HL-60/S4 (cell line): ENCODE results near the gene CCDC177.
"Not testable (repeated sequence)": the region's sequence is repeated elsewhere in the genome, so short reads cannot be mapped to it uniquely, and the experiment has no call there.

ENCODE experiments used
- in situ Hi-C: fragments of 300-500 bp; cut with MboI; formaldehyde crosslinking; loops from 2 replicates; pipeline ENCODE4 v1.14.3; 2022; ENCODE audit warnings: low sequenced_read_pairs

Gene CCDC177

GRCh38 chr14:69600304-69600891 is 25.7 kb upstream of the CCDC177 start:
- in situ Hi-C loops: no loop called here

GRCh38 chr14:69599431-69599830 is 24.8 kb upstream of the CCDC177 start:
- in situ Hi-C loops: not testable (repeated sequence)

GRCh38 chr14:69595336-69595735 is 20.7 kb upstream of the CCDC177 start:
- in situ Hi-C loops: no loop called here

GRCh38 chr14:69594846-69595245 is 20.2 kb upstream of the CCDC177 start:
- in situ Hi-C loops: no loop called here

GRCh38 chr14:69593018-69593677 is 18.5 kb upstream of the CCDC177 start:
- in situ Hi-C loops: no loop called here

GRCh38 chr14:69591317-69591716 is 16.6 kb upstream of the CCDC177 start:
- in situ Hi-C loops: no loop called here

DNA sequence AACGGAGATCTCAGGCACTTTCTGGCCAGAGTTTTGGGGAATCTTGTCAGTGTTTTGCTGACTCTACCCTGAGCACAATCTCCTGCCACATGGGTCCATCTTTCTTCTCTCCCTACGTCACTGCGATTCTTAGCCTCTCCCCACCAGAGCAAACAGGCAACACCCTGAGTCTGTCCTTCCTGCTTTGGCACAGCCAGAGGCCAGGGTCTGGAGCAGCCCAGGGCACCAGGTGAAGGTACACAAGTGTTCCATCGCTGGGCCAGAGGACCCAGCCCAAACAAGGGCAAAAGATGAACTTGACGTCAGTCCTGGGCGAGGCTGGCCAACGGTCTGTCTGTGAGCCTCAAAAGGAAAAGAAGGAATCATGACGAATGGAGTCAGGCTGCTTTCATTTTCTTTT is 12.7 kb upstream of the CCDC177 start:
- in situ Hi-C loops: loop anchor here (10.0 kb wide), 1 partner anchor 137 kb away; no protein-coding TSS in a partner anchor

- in situ Hi-C loops: loop anchor here (10.0 kb wide), 1 partner anchor 138 kb away; no protein-coding TSS in a partner anchor
These were observed 11.7 kb upstream of the CCDC177 start for GRCh38 chr14:69586404-69586803.

- in situ Hi-C loops: loop anchor here (10.0 kb wide), 1 partner anchor 140 kb away; no protein-coding TSS in a partner anchor
These were observed 9.7 kb upstream of the CCDC177 start for GRCh38 chr14:69584389-69584788.

- in situ Hi-C loops: loop anchor here (10.0 kb wide), 1 partner anchor 142 kb away; no protein-coding TSS in a partner anchor
These were observed 8.2 kb upstream of the CCDC177 start for GRCh38 chr14:69582829-69583228.

GRCh38 chr14:69582212-69582611 is 7.5 kb upstream of the CCDC177 start:
- in situ Hi-C loops: loop anchor here (10.0 kb wide), 1 partner anchor 143 kb away; no protein-coding TSS in a partner anchor

DNA sequence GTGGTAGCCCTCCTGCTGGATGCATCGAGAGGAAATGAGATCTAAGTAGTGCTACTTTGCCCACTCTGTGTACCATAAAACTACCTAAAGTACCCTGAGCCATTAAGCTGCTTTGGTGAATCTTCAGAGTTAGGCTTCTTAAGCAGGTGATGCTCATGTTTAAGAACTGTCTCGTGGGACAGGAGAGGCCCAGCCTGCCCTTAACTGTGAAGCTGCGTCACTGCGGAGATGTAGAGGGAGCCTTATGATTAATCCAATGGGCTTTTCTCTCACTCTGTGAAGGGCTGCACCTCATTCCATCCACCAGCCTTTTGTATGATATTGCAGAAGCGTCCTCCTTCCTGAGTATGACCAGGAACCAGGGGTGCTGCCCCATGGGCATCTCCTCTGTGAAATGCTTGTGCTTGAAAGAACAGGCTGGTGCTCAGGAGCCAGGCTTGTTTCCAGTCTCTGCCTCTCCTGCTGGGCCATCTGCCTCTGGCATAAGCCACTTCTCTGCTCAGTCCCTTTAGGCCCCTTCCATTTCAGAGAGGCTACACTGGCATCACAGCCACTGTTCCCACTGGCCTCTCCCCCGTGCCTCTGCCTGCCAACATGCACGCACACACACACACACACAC is 6.8 kb upstream of the CCDC177 start:
- in situ Hi-C loops: loop anchor here (10.0 kb wide), 1 partner anchor 143 kb away; no protein-coding TSS in a partner anchor

DNA sequence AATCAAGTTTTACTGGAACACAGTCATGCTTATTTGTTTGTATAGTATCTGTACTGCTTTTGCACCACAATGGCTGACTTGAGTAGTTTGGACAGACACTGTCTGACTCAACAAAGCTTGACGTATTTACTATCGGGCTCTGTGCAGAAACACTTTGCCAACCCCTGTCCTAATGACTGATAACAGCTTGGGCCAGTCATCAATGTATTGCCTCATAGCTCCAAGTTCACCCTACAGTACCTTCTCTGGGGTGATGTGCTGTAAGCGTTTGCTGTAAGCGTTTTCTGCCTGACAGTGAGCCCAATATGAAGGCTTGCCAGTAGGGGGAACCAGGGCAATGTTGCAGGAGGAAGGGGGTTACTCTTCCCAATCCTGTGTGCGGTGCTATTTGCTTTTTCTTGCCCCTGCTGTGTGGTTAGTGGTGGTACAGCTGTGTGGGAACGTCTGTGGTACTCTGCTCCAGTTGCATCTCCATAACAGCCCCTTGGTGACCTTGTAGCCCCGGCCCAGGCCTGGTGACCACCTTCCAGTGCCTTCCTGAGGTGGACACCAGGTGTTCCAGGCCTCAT is 5.4 kb upstream of the CCDC177 start:
- in situ Hi-C loops: loop anchor here (10.0 kb wide), 1 partner anchor 145 kb away; no protein-coding TSS in a partner anchor

- in situ Hi-C loops: no loop called here
These were observed 4.8 kb upstream of the CCDC177 start for GRCh38 chr14:69579476-69579875.

- in situ Hi-C loops: no loop called here
These were observed 254 bp upstream of the CCDC177 start for GRCh38 chr14:69574954-69575295.

GRCh38 chr14:69573831-69574262 is 824 bp downstream of the CCDC177 start:
- in situ Hi-C loops: no loop called here

DNA sequence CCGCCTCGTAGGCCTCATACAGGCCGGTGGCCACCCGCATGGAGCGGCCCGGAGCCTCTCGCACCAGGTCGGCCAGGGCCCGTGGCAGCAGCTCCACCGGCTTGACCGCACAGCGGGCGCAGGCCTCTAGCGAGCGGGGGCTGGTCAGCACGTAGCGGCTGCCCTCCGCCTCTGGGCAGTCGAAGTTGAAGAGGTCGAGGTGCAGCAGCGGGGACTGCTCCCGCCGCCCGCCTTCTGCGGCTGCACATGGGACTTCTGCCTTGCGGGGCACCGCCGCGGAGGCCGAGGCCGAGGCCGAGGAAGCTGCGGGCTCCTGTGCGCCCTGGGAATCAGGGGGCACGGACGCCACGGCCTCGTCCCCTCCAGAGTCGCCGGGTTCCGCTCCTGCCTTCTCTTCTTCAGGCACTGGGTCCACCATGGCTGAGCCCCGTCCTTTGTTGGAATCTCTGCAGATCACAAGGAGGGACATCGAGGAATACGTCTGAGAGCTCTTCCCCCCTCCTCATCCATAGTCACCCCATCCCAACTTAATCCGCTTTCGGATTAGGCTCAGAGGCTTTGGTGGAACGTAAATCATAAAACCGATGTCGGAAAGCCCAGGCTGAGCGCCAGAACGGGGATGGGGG is 1.4 kb downstream of the CCDC177 start:
- in situ Hi-C loops: no loop called here

DNA sequence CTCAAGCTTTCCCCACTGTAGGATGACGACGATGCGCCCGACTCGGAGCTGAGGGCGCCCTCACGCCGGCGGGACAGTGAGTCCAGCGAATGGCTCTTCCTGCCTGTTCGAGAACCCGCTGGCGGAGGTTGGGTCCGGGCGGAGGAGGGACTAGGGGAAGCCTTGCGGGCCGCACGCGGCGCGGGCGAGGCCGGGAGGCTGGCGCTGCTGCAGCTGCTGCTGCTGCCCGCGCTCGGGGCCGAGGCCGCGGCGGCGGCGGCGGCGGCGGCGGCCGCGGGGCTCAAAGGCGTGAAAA is 1.9 kb downstream of the CCDC177 start:
- in situ Hi-C loops: no loop called here

DNA sequence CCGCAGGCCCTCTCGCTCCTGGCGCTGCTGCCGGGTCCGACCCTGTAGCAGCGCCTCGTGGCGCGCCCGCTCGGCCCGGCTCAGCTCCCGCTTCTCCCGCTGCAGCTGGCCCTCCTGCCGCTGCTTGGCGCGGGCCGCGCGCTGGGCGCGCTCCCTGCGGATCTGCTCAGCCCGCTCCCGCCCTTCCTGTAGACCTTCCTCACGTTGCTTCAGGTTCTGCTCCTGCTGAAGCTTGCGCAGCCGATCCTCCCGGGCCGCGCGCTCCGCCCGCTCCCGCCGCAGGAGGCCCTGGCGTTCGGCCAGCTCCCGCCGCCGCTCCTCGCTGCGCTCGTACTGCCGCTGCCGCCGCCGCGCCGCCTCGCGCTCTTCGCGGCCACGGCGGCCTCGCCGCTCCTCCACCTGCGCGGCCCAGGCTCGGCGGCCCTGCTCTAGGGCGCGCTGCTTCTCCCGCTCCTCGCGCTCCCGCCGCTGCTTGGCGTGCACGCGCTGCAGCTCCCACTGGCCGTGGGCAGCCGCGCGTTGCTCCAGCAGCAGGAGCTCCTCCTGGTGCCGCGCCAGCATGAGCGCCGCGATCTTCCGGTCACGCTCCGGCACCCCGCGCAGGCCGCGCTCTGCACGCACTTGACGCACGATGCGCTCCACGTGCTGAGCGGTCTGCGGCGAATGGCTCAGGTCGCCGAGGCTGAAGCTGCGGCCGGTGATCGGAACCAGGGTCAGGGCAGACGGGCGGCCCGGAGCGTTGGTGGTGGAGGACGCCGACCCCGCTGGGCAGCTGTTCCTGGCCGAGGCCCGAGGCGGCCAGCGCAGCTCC is 2.4 kb downstream of the CCDC177 start:
- in situ Hi-C loops: no loop called here

DNA sequence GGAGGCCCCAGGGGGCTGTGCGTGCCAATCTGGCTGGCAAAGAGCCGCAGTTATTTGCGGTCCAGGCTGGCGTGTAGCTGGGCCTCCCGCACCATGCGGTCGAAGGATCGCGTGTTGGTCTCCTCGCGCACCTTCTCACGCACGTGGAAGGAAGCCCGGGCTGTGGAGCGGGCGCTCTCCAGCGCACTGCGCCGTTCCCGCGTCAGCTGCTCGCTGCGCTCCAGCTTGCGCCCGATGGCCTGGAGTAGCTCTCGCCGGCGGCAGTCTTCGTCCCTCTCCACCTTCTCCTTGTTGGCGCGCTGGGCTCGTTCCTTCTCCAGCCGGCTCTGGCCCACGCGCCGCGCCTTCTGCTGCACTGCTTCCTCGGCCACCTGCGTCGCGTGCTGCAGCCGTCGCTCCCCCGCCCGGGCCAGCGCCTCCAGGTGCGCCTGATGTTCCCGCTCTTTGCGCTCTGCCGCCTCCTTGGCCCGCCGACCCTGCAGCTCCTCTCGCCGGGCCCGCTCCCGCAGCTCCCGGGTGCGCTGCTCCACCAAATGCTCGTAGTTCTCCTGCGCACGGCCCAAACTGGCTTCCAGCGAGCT is 3.1 kb downstream of the CCDC177 start:
- in situ Hi-C loops: no loop called here
